Effector memory CD4-positive, alpha-beta T cell (primary cell): Measurements from ENCODE around the gene RELB.
A peak's percentile ranks its signal among the peaks of the same experiment; 100 is the strongest.

Experiments used
- DNase-seq, 3 donors: peaks; one replicate each; pipeline ENCODE4 v3.0.0-alpha.2; 2020
- H3K27ac ChIP-seq: 2 replicates; pipeline ENCODE4 v1.7.0; 2013; ENCODE audit warnings: mild to moderate bottlenecking, low read length, moderate library complexity; ENCODE audit not compliant: insufficient read depth, poor library complexity, severe bottlenecking
- H3K27me3 ChIP-seq: replicated peaks from 2 replicates; pipeline ENCODE4 v1.7.0; 2013; ENCODE audit warnings: mild to moderate bottlenecking, low read length; ENCODE audit not compliant: insufficient read depth, control insufficient read depth, poor library complexity, severe bottlenecking
- H3K36me3 ChIP-seq: 2 replicates; pipeline ENCODE4 v1.7.0; 2013; ENCODE audit warnings: mild to moderate bottlenecking, low read length, moderate library complexity; ENCODE audit not compliant: control insufficient read depth, insufficient read depth
- H3K4me1 ChIP-seq: 2 replicates; pipeline ENCODE4 v1.7.0; 2013; ENCODE audit warnings: low read length, mild to moderate bottlenecking; ENCODE audit not compliant: control insufficient read depth, insufficient read depth, poor library complexity, severe bottlenecking
- H3K4me3 ChIP-seq: 2 replicates; pipeline ENCODE4 v1.7.0; 2013; ENCODE audit warnings: low read length, low read depth, mild to moderate bottlenecking; ENCODE audit not compliant: insufficient read depth, poor library complexity, severe bottlenecking
- H3K9me3 ChIP-seq: 2 replicates; pipeline ENCODE4 v1.7.0; 2013; ENCODE audit warnings: mild to moderate bottlenecking, low read length, moderate library complexity; ENCODE audit not compliant: control insufficient read depth

Gene RELB

DNA sequence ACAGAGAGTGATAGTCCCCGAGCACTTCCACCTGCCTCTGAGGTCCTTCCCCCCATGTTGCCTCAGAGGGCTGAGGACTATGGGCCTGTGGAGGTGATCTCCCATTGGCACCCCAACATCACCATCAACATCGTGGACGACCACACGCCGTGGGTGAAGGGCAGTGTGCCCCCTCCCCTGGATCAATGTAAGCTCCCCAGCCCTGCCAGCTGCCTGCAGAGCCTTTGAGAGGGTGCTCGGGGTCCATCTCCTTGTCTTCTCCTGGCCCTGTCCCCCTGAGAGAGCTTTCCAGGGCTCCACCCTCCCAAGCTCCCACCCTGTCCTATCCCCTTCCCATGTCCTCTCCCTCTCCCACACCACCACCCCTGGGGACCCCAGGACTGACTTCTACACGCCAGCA is 14.9 kb upstream of the RELB start:
- no peak overlapping the region for H3K27ac ChIP-seq
- H3K4me1 ChIP-seq: no peaks in the 10 kb centered on the region
- H3K27me3 ChIP-seq: no peaks in the 10 kb centered on the region
- H3K4me3 ChIP-seq: no peak overlapping the region
- peaks cover 70% of the 10 kb centered on the region for H3K36me3 ChIP-seq
- no peak for DNase-seq
- H3K9me3 ChIP-seq: no peaks in the 10 kb centered on the region

DNA sequence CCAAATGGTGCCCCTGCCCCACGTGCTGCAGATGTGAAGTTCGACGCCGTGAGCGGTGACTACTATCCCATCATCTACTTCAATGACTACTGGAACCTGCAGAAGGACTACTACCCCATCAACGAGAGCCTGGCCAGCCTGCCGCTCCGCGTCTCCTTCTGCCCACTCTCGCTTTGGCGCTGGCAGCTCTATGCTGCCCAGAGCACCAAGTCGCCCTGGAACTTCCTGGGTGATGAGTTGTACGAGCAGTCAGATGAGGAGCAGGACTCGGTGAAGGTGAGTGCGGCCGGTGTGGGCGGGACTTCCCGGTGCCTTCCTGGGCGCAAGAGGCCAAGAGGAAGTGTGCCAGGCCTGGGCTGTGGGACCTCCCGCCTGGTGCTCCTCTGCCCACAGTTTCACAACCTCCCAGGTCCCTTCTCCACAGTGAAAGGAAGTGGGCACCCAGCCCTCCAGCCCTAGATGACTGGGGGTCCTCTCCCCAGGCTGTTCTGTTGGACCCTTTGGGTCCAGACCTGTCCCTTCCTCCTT is 14.1 kb upstream of the RELB start:
- Histone ChIP-seq H3K36me3 (peaks cover 73% of the 10 kb centered on the region), H3K4me3 (no peak overlapping the region), H3K9me3 (no peaks in the 10 kb centered on the region), H3K27me3 (no peaks in the 10 kb centered on the region), H3K4me1 (no peaks in the 10 kb centered on the region), H3K27ac (no peak overlapping the region)
- DNase-seq: no peak

GRCh38 chr19:44988273-44988672 is 13.0 kb upstream of the RELB start:
- H3K4me3 ChIP-seq: no peak overlapping the region
- H3K9me3 ChIP-seq: no peaks in the 10 kb centered on the region
- H3K27ac ChIP-seq: no peak overlapping the region
- no peaks in the 10 kb centered on the region for H3K4me1 ChIP-seq
- no peak for DNase-seq
- no peaks in the 10 kb centered on the region for H3K27me3 ChIP-seq
- peaks cover 73% of the 10 kb centered on the region for H3K36me3 ChIP-seq

DNA sequence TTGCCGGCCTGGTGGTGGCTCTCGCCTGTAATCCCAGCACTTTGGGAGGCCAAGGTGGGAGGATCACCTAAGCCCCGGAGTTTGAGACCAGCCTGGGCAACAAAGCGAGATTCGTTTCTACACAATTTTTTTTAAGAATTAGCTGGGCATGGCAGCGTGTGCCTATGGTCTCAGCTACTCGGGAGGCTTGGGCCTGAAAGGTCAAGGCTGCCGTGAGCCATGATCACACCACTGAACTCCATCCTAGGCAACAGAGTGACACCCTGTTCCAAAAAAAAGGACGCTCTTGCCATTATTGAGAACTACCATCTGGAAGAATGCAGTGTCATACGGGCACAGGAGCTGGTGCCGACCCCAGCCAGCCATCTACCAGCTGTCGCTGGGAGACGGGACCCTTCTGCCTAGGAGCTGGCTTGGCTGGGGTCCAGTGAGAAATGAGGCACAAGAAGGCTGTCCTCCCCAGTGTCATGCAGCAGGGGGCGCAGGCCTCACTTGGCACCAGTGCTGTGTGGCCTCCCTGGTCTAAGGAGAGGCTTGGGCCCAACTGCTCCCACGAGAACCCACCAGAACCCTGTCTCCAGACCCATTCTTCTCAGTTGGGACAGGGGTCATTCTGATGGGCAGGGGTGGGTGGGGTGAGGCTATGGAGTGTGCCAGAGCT is 12.2 kb upstream of the RELB start:
- no peaks in the 10 kb centered on the region for H3K27me3 ChIP-seq
- no peak overlapping the region for H3K27ac ChIP-seq
- no peaks in the 10 kb centered on the region for H3K4me1 ChIP-seq
- peaks cover 71% of the 10 kb centered on the region for H3K36me3 ChIP-seq
- H3K9me3 ChIP-seq: no peaks in the 10 kb centered on the region
- DNase-seq: peak; percentile 46 to 60 (median 48)
- no peak overlapping the region for H3K4me3 ChIP-seq

DNA sequence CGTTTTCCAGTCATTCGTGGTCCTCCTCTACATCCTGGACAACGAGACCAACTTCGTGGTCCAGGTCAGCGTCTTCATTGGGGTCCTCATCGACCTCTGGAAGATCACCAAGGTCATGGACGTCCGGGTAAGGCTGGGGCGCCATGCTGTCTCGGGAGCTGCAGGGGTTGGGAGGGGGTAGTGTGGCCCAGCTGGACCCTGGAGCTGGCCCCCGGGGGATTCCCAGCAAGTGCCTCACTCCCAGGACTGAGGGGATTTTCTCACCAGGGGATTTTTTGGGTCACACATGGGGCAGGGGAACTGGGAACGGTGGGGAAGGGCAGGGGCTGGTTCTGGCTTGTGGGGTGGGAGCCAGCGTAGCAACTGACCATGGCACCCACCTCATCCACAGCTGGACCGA is 10.8 kb upstream of the RELB start:
- Histone ChIP-seq H3K4me3 (no peak overlapping the region), H3K27ac (no peak overlapping the region), H3K4me1 (no peaks in the 10 kb centered on the region), H3K27me3 (no peaks in the 10 kb centered on the region), H3K36me3 (peaks cover 60% of the 10 kb centered on the region), H3K9me3 (no peaks in the 10 kb centered on the region)
- no peak for DNase-seq

GRCh38 chr19:44990966-44991365 is 10.3 kb upstream of the RELB start:
- Histone ChIP-seq H3K4me3 (no peak overlapping the region), H3K36me3 (peaks cover 55% of the 10 kb centered on the region), H3K9me3 (no peaks in the 10 kb centered on the region), H3K4me1 (no peaks in the 10 kb centered on the region), H3K27ac (no peak overlapping the region), H3K27me3 (no peaks in the 10 kb centered on the region)
- no peak for DNase-seq

GRCh38 chr19:44992336-44993163 is 8.7 kb upstream of the RELB start:
- peaks cover 40% of the 10 kb centered on the region for H3K36me3 ChIP-seq
- no peaks in the 10 kb centered on the region for H3K9me3 ChIP-seq
- H3K27me3 ChIP-seq: no peaks in the 10 kb centered on the region
- no peak overlapping the region for H3K27ac ChIP-seq
- DNase-seq: no peak
- H3K4me3 ChIP-seq: no peak overlapping the region
- H3K4me1 ChIP-seq: no peaks in the 10 kb centered on the region

DNA sequence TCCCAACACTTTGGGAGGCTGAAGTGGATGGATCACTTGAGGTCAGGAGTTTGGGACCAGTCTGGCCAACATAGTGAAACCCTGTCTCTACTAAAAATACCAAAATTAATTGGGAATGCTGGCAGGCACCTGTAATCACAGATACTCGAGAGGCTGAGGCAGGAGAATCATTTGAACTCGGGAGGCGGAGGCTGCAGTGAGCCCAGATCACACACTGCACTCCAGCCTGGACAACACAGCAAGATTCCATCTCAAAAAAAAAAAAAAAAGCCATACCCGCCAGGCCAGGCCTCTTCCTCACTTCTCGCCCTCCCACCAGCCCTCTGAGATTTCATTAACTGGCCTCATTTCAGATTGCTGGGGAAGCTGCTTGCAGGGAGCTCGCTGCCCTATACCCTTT is 7.7 kb upstream of the RELB start:
- no peak for DNase-seq
- no peak overlapping the region for H3K4me3 ChIP-seq
- H3K4me1 ChIP-seq: no peaks in the 10 kb centered on the region
- no peaks in the 10 kb centered on the region for H3K9me3 ChIP-seq
- peaks cover 30% of the 10 kb centered on the region for H3K36me3 ChIP-seq
- H3K27me3 ChIP-seq: no peaks in the 10 kb centered on the region
- no peak overlapping the region for H3K27ac ChIP-seq

- Histone ChIP-seq H3K4me1 (no peaks in the 10 kb centered on the region), H3K4me3 (no peak overlapping the region), H3K9me3 (no peaks in the 10 kb centered on the region), H3K36me3 (peaks cover 30% of the 10 kb centered on the region), H3K27ac (no peak overlapping the region), H3K27me3 (no peaks in the 10 kb centered on the region)
- DNase-seq: no peak
Measured at GRCh38 chr19:44993926-44994537, 7.2 kb upstream of the RELB start.

DNA sequence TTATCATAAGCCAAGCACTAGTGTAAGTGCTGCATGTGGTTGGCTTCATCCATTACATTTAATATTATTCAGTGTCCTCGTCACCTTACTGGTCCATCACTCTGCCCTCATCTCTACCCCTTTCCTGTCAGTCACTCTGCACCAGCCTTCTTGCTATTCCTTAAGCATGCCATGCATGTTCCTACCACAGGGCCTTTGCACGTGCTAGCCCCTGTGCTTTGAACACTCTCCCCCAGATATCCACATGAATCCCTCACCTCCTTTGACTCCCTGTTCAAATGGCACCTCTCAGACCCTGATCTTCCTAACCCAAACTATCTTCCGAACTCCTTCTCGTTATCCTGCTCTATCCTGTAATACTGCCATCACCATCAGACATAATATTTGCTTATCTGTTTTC is 3.2 kb upstream of the RELB start:
- no peaks in the 10 kb centered on the region for H3K27me3 ChIP-seq
- DNase-seq: no peak
- H3K9me3 ChIP-seq: no peaks in the 10 kb centered on the region
- no peak overlapping the region for H3K4me3 ChIP-seq
- H3K36me3 ChIP-seq: no peaks in the 10 kb centered on the region
- no peaks in the 10 kb centered on the region for H3K4me1 ChIP-seq
- no peak overlapping the region for H3K27ac ChIP-seq
